HG03066 (cell line): ENCODE measurements around the gene NT5DC3.

ENCODE experiments used
- ATAC-seq: cut with Tn5 transposase; IDR thresholded peaks from one replicate; pipeline ENCODE4 v1.9.1; 2021; ENCODE audit warnings: low read depth; ENCODE audit not compliant: unreplicated experiment

The NT5DC3 gene

DNA sequence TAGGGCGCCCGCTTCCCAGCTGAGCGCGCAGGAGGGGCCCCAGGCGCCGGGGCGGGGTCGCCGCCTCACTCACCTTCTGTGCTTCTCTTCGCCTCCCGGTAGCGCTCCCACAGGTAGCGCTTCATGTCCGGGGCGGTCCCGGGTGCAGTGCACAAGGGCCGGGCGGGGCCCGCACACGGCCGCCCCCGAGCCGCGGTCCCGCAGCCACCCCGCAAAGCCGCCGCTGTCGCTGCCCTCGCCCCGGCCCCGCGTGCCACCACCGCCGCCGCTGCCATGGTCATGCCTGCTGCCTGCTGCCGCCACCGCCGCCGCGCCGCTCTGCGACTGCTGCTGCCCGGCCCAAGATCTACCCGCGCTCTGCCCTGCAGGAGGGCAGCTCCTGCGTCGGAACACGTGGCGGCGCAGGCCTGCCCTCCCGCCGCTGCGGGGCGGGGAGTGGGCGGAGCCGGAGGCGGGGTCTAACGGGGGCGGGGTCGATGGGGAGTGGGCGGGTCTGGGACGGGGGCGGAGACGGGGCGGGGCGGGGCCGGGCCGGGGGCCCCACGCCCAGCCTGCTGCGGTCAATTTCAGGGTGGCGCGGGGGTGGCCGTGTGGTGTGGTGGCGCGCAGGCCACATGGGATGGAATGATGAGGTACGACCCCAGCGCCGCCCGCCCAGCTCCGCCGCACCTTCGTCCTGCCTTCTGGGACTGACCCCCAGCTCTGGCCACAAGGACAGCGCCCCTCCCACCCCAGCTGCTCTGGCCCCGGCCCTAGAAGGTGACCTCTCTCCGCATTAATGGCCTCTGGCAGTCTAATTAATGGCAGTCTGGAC lies at the start of gene NT5DC3:
NT5DC3 (minus strand) TSS at position 359 of the 814 bp plus-strand sequence; CDS start at position 281, 78 bp downstream.
- ATAC-seq: peak; percentile 70

DNA sequence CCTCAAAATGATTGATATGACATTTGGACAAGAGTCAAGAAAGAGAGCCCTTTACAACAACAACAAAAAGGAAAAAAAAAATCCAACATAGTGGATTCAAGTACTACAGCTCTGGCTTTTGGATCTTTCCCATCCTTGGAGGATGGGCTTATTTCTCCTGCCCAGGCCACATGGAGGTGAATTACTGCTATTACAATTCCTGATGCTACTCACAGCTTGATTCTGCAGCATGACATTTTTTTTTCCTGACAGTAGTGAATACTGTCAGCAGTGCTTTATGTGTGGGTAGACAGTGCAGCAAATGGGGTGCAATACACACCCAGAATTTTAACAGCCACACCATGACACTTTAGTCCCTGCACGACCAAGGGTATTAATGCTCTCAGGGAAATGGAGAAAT lies 46.7 kb upstream of the NT5DC3 start:
- ATAC-seq: no peak

DNA sequence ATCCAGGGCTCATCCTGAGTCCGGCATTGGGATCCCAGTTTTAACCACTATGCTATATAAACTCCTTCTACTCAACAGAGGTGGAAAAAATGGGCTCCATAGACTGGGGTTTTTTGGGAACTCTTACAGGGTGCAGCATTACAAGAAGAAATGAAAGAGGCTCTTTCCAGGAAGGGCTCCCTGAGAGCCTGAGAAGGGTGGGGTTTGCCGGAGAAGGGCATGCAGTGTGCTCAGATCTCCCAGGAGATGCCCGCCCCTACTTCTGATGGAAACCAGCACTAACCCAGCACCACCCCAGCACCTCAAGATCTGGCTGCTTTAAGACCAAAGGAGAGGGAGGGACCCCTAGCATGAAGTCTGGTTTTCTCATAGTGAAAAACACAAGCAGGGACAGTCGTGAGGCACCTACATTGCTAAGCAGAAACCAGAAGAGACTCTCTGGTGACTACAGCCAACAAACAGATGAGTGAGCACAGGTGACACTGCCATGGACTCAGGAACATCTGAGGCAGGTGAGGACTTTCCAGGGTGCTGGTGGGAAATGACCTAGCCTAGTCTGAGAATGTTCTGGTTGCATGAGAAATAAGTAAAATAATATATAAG lies 45.3 kb upstream of the NT5DC3 start:
- no peak for ATAC-seq

DNA sequence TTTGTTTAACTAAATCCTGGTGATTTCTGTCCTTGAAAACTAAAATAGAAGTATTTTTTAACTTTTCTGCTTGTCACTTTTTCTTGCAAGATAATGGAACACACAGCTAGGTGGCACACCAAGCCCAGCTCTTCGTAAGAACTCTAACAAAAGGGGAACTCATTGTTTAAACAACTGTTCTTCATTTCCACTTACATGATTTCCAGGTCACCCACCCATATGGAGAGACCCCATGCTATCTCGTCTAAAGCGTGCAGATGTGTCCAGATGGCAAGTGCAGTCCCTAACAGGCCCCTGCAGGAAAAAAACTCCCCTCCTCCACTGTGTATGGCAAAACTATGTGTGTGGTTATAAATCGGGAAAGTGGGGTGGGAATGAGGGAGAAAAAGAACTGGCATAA lies 43.3 kb upstream of the NT5DC3 start:
- ATAC-seq: no peak

DNA sequence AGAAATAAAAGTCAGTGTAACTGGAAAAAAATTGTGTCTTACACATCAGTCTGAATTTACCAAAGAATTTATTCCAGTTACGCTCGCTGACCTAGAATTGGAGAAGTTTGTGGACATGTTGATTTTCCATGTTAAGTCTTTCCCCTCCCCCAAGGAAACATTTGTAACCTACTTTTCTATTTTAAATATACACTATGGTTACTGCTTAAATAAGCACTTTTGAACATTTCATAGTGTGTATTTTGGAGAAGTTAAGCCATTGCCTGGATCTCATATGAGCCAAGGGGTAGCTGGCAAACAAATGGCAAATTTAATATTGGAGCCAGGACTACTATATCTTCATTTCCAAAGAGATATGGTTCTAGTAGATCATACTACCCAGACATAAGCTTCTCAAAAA lies 42.9 kb upstream of the NT5DC3 start:
- no peak for ATAC-seq

DNA sequence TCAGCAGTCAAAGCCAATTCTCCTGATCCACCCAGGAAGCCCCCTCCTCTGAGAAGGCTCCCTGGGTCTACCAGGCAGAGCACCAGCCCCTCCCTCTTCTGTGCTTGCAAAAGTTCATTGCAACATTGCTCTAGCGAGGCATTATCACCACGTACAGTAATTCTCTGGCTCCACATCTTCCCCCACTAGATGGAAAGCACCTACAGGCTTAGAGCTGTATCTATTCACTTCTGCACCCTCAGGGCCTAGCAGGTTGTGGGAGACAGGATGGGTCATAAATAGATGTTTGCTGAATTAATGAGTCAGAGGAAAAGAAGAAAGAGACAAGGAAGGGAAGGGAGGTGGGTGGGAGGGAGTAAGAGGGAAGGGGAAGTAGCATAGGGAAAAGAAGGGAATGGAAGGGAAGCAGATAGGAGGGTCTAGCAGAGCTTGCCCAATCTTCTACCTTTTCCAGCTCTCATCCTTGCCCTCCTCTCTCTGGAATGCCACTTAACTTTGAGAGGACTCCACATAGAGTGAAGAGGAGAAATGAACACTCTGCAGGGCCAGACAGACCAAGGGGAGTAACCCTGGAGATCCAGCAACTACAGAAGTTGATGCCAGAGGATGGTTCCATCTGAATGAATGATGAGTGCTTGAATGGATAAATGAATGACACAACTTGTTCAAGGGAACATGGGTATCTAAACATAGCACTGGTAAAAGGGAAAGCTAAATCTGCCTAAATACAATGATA lies 42.0 kb upstream of the NT5DC3 start:
- ATAC-seq: no peak

DNA sequence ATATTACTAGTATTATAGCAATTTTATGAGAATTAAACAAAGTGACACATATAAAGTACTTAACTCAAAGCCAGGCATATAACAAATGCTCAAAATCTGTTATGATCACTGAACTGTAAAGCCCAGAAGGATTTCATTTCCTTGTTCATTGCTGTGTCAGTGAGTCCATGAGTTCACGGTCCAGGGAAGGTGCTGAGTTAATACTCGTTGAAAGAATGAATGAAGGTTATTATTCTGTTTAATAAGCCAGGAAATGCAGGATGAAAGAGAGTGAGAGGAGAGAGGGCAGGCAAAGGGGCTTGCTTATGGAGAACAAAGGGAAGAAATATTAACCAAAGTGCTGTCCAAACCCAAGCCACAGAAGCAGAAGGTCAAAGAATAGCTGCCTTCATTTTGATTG lies 40.2 kb upstream of the NT5DC3 start:
- ATAC-seq: no peak

- ATAC-seq: no peak
These were observed 39.5 kb upstream of the NT5DC3 start for GRCh38 chr12:103880299-103881142.

DNA sequence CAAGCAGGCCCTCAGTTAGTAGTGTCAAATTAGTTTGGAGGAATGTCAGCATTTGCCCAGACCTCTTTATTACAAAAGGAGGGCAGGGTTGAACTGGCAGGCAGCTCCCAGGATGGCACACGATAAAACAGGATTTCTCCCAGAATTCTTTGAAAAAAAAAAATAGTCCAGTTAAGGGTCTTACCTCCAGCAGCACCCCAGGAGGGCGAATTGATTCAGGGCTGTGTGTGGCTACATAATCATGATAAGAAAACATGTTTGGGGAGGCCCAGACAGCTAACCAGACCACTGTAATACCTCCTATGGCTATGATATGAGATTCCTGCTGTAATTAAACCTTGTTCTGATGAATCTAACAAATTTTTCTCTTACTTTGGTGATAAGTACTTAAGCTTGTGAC lies 38.8 kb upstream of the NT5DC3 start:
- no peak for ATAC-seq

- ATAC-seq: no peak
These were observed 38.1 kb upstream of the NT5DC3 start for GRCh38 chr12:103879048-103879692.

DNA sequence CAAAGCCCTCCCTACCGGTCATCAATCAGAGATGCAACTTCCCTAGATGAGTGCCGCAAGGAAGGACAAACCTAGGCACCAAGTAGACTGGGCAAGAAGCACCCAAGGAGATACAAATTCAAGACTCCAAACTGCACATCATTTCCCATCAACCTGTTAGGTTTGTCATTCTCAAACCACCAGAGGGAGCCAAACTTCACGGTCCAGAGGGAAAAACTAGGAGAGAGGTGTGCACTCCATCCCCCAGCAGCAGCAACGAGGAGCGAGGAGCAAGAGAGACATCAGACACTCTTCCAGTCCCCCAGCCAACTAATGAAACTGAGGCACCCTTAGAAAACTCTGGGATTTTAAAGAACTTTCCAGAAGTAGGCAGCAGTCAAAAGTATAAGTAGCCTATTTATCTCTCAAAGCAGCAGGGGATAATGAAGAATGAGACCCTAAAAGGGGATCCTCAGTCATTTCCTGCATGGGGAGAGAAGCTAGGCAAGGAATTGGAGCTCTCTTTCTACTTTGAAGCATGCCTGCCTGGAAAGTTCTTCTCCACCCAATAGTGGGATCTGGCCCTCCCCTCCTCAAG lies 37.0 kb upstream of the NT5DC3 start:
- no peak for ATAC-seq

GRCh38 chr12:103877288-103877687 lies 36.3 kb upstream of the NT5DC3 start:
- ATAC-seq: no peak

GRCh38 chr12:103875666-103876065 lies 34.6 kb upstream of the NT5DC3 start:
- ATAC-seq: no peak

GRCh38 chr12:103868215-103868614 lies 27.2 kb upstream of the NT5DC3 start:
- ATAC-seq: no peak

- ATAC-seq: no peak
These were observed 24.2 kb upstream of the NT5DC3 start for GRCh38 chr12:103865151-103865730.

DNA sequence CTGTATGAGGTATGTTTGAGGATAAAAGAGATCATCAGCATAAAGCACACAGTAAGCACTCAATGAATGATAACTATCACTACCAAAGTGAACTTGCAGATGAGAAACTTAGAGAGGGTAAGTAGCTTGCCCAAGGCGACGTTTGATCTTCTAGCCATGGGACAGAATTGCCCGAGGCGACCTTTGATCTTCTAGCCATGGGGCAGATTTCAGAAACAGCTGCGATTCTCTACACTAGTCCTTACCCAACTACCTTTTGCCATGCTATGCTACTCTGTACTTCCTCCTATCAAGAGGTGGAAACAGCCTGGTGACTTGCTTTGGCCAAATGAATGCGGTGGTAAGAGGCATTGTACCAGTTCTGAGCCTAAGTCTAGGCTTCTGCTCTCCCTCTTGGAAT lies 23.7 kb upstream of the NT5DC3 start:
- ATAC-seq: no peak

DNA sequence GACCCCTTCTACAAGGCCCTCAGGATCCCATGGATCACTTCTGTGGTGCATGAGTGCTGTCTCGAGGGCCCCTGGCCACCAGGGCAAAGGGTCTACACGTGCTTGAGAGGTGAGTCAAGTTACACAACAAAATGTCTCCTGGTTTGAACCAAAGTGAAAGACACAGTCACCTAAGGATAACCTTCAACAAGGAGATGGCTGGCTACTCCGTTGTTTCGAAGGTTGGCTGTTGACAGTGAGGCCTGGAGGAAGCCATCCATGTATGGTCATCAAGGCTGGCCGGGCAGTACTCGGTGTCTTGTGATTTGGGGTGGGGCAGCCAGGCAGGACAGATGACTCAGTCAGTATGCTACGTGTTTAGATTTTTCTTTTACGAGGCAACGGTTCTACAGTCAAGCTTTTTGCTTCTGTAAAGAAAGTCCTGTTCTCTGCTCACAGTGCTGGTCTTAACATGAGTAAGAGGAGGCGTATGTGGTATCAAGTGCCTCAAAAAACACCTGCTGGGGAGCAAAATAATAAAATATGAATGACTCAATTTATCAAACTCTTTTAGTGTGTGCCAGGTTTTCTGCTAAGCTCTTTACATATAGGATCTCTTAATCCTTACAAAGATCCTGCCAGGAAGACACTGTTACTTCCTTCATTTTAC lies 18.0 kb upstream of the NT5DC3 start:
- no peak for ATAC-seq

DNA sequence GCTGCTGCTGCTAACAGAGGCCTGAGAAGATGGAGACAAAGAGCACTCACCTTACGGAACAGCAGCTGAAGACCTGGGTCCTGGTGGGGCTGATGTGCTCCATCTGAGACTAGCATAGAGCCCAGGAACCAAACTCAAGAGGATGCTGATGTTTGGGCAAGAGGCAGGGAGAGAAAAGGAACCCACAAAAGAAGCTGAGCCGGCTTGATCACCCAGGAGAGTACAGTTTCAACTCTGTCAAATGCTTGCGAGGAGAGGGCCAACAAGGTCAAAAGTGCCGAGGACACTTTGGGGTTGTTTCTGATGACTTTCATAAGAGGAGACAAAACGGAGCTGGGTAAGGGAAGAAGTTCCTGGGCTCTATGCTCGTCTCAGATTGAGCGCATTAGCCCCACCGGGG lies 17.3 kb upstream of the NT5DC3 start:
- no peak for ATAC-seq

DNA sequence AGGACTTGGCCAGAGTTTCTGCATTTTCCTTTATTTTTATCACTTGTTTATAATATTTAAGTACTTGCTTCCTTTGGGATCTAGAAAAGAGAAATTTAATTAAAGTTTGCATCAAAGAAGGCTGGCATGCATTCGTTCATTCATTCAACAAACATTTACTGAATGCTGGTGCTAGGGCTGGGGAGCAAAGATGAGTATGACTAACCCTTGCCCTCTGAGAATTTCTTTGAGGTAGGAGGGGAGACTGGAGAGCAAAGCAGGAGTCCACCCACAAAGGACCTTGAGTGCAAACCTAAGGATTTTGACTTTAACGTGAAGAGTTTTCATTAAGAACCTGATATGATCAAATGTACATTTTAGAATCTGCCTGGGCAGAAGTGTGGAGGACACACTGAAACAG lies 16.1 kb upstream of the NT5DC3 start:
- ATAC-seq: no peak
